Activated CD4-positive, CD25-positive, alpha-beta regulatory T cell treated with anti-CD3 and anti-CD28 coated beads, Interleukin-2, amount 50 U/mL, for 24 hours (primary cell): ENCODE results near the gene ZNF594.
"Not testable (repeated sequence)": the region's sequence is repeated elsewhere in the genome, so short reads cannot be mapped to it uniquely, and the experiment has no call there.

Source experiments
- ATAC-seq, 2 donors: fragments of 150-1000 bp; cut with Tn5 transposase; one replicate each; pipeline ENCODE4 v1.10.0; 2021; ENCODE audit warnings: mild to moderate bottlenecking in 1 of 2, moderate library complexity in 1 of 2

ZNF594 gene

DNA sequence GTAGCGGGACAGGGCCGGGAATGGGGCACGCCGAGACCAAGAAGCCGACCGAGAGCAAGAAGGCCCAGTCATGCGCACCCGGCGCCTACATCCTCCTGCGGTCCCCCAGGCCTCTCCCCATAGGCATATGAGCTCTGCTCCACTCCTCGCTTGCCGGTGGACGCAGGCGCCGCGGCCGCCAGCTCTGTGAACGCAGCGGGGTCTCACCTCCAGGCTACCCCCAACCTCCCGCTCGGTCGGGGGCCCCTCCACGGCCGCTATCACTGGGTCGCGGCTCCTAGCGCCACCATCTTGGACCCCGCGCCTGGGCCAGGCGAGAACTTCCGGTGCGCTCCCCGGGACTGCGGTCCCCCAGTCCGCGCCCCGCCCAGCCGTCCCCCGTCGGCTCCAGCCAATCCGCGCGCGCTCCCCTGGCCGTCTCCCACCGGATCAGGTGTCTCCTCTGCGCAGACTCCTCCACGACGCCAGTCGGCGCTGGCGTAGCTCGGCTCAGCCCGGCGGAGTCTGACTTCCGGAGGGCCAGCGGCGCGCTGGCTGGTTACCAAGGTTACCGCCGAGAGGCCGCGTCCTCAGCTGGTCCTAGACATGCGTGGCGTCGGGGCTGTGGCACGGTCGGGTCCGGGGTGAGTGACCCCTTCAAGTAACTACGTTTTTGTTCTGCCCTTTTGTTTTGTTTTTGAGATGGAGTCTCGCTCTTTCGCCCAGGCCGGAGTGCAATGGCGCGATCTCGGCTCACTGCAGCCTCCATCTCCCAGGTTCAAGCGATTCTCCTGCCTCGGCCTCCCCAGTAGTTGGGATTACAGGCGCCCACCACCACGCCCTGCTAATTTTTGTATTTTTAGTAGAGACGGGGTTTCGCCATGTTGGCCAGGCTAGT, at the start of gene ZNF594:
ZNF594 (minus strand) TSS at position 328 of the 877 bp plus-strand sequence. CDS start 7,612 bp downstream, outside the sequence.
- peak; percentile 99 to 100 for ATAC-seq

DNA sequence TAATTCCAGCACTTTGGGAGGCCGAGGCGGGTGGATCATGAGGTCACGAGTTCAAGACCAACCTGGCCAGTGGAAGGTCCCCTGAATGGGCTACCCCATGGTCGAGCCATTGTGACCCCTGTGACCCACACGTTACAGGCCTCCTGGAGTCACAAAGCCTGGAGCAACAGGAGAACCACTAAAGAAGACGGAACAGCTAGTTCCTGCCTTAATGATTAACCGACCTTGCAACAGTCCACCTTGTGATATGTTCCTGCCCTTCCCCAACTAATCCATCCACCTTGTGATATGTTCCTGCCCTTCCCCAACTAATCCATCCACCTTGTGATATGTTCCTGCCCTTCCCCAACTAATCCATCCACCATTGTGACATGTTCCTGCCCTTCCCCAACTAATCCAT, 48.1 kb upstream of the ZNF594 start:
- ATAC-seq, result not testable (repeated sequence)

DNA sequence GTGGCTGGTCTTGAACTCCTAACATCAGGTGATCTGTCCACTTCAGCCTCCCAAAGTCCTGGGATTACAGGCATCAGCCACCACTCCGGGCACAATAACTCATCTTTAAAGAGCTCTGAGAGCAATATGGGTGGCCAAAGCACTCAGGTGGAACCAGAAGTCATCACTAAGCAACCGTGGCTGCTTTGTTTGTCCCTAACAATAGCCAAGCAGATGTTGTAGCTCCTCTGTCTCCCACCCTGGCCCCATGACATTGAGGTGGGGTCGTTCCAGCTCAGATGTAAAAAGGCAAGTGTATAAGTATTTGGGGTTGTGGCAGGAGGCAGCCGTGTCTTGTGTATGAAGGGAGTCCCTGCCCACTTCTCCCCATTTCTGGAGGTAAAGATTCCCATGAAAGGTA, 46.7 kb upstream of the ZNF594 start:
- ATAC-seq, result no peak

- peak; percentile 43 to 75 for ATAC-seq
These were observed 45.9 kb upstream of the ZNF594 start for GRCh38 chr17:5237541-5238016.

DNA sequence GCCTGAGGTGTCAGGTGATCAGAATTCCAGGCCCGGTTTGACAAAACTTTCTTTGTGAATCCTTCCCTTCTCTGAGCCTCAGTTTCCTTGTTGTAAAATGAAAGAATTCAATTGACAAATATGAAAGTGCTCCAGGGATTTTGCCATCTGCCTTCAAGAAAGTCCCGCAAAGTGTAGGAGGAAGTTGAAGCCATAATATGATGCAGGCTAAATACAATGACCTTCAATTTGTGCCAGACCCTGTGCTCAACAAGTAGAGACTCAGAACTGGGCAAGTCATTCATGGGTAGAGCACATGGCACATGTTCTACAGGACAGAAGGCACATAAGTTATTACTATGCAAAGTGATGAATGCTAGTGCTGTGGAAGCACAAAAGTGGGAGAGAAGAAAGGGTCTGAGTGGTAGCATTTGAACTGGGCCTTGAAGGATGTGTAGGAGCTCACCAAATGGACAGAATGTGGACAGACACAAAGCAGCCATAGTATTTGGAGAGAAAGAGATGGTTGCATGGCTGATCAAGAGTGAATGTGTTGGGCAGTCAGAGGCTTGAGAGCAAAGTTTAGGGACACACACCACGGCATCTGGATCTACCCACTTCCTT, 45.4 kb upstream of the ZNF594 start:
- no peak for ATAC-seq

GRCh38 chr17:5234645-5235576, 43.2 kb upstream of the ZNF594 start, which contains the start of gene SCIMP:
TSS of gene SCIMP (minus strand) at chr17:5234860. CDS start at chr17:5234755, 105 bp downstream.
- ATAC-seq, result peak; percentile 23 to 44

DNA sequence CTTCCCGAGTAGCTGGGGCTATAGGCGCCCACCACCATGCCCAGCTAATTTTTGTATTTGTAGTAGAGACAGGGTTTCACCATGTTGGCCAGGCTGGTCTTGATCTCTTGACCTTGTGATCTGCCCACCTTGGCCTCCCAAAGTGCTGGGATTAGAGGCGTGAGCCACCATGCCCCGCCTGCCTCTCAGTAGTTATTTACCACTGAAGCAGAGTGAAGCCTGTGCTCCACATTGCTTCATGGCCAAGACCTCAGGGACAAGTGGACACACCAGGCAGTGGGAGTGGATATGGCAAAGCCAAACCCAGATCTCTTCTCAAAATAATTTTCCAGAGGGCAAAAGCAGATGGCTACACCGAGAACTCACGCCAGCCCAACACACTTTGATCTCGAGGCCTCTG, 41.8 kb upstream of the ZNF594 start:
- ATAC-seq, result not testable (repeated sequence)

DNA sequence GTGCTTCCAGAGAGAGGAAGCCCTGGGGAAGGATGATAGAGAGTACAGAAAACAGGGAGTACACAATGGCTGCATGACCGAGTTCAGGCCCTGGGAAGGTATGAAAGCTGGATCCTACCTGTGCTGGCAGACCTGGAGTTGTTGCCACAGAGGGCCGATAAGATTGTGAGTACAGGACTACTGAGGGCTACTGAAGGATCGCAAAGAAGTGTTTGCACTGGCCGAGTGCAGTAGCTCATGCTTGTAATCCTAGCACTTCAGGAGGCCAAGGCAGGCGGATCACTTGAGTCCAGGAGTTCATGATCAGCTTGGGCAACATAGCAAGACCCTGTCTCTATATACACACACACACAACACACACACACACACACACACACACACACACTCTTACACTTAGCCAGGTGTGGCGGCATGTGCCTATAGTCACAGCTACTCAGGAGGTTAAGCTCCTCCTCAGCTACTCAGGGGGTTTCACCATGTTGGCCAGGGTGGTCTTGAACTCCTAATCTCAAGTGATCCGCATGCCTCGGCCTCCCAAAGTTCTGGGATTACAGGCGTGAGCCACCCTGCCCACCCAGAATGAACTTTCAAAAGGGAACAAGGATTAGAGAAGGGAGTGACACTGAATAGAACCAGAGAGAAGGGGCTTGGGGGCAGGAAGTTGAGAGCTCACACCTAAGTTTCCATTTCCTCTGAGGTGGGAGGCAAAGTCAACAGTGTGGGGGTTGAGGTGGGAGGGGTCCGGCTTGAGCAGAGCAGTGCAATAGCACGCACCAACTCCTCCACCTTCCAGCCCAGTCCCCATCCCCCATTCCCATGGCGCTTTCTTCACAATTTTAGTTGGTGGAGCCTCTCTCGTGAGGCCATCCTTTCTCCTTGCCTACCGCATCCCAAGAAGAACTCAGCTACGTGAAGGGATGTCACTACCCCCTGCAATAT, 35.5 kb upstream of the ZNF594 start:
- ATAC-seq, result no peak

- no peak for ATAC-seq
These were observed 34.2 kb upstream of the ZNF594 start for GRCh38 chr17:5225668-5226457.

DNA sequence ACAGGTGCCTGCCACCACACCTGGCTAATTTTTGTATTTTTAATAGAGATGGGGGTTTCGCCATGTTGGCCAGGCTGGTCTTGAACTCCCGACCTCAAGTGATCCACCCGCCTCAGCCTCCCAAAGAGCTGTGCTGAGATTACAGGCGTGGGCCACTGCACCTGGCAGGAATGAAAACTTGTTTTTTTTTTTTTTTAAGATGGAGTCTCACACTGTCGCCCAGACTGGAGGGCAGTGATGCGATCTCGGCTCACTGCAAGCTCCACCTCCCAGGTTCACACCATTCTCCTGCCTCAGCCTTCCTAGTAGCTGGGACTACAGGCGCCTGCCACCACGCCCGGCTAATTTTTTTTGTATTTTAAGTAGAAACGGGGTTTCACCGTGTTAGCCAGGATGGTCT, 30.2 kb upstream of the ZNF594 start:
- not testable (repeated sequence) for ATAC-seq

DNA sequence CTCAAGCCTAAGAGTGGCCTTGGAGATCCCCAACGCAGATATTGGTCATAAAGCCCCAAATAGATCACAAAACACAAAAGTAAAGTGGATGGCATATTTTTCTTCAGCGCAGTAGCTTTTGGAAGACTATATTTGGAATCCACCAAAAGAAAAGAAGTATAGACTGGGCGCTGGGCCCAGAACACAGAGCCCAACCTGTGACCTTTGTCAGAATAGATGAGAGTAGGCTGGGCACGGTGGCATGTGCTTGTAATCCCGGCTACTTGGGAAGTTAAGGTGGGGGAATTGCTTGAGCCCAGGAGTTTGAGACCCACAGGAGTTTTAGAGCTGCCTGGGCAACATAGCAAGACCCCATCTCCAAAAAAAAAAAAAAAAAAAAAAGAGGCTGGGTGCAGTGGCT, 28.4 kb upstream of the ZNF594 start:
- no peak for ATAC-seq

- ATAC-seq, result no peak
These were observed 27.9 kb upstream of the ZNF594 start for GRCh38 chr17:5219536-5219935.

GRCh38 chr17:5217562-5217961, 25.9 kb upstream of the ZNF594 start:
- not testable (repeated sequence) for ATAC-seq

- no peak for ATAC-seq
These were observed 19.8 kb upstream of the ZNF594 start for GRCh38 chr17:5211458-5211857.

GRCh38 chr17:5210614-5211252, 19.1 kb upstream of the ZNF594 start:
- ATAC-seq, result no peak

DNA sequence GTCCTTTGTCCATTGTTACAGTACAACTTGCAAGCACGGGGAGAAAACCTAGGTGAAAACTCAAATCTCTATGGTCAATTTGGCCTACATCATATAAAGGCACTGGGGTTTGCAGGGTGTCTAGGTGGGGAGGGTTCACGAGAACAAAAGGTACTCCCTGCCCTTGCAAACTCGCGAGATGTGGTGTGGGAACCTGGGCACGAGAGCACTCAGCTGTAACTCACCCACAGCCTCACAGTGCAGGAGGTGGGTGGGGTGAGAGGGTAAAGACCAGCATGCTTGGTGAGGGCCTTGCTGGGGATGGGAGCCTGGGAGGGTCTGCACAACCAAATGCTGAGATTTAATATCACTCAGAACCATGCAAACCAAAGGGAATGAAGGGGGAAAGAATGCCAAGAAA, 18.4 kb upstream of the ZNF594 start:
- no peak for ATAC-seq

DNA sequence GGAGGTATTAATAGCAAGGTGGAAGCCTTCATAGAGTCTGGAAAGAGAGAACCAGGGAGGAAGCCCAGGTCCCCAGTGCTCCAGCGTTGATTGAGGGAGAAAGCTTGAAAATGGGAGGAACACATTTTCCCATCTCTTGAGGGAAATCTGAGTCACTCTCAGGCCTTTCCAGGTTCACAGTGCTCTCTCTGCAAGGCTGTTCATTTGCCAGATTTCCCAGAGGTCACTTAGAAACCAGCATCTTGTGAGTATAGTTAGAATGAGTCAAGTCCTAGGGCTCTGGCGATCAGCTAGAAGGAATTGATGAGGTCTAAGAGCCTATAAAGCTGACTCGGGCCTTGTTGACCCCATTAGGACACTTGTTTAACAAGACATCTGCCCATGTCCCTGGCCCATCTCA, 17.7 kb upstream of the ZNF594 start:
- no peak for ATAC-seq

DNA sequence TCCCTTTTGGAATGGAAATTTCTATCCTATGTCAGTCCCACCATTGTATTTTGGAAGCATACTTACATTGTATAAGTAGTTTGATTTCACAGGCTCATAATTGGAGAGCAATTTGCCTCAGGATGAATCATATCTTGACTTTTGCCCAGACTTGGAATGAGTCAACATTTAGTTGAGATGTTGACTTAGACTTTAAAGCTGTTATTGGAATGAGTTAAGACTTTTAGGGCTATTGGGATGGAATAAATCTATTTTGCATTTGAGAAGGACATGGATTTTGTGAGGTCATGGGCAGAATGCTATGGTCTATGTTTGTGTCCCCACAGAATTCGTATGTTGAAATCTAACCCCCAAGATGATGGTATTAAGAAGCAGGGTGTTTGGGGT, 12.2 kb upstream of the ZNF594 start:
- no peak for ATAC-seq

DNA sequence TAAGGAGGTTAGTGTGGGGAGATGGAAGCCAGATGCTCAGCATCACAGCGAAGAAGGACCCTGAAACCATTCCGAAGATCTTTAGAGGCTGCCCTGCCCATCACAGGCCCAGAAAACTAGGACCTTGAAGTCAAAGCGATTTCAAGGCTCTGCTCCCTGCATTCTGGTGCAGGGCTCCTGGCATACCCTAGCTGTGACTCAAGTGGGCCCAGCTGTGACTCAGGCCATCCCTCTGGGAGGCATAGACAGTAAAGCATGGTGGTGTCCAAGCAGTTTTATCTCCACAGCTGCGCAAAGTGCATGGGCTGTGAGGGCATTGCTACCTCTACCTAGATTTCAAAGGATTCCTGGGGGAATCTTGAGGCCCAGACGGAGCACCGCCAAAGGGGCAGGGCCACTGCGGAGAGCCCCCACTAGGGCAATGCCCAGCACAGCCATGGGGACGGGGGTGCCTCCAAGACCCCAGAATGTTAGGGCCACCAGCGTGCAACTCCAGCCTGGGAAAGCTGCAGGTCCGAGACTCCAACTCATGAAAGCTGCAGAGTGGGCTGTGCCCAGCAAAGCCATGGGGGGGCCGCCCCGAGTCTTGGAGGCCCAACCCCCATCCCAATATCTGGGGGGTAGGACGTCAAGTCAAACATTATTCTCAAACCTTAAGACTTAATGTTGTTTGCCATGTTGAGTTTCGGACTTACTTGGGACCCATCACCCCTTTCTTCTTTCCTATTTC, 11.7 kb upstream of the ZNF594 start:
- ATAC-seq, result no peak

DNA sequence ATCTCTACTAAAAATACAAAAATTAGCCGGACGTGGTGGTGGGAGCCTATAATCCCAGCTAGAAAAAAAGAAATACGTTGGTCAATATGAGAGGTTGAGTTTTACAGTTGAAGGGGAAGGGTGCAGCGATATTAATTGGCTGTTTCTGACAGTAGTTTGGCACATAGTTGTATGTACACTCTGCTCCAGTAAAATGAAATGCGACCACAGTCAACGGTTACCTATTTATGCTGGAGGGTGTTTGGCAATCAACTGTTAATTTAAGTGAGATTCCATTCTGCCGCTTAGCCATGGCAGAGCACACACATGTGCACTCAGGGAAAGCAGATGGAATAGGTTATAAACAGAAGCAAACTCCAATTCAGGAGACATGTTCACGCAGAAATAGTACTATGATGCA, 9.3 kb upstream of the ZNF594 start:
- no peak for ATAC-seq
